Ecto neural progenitor cell (in vitro differentiated cells): ENCODE data around the gene HYOU1.
"Not testable (repeated sequence)": the region's sequence is repeated elsewhere in the genome, so short reads cannot be mapped to it uniquely, and the experiment has no call there.

Source experiments
- DNase-seq: peaks from one replicate; pipeline ENCODE4 v3.0.0-alpha.2; 2018; ENCODE audit warnings: low spot score

The HYOU1 gene

DNA sequence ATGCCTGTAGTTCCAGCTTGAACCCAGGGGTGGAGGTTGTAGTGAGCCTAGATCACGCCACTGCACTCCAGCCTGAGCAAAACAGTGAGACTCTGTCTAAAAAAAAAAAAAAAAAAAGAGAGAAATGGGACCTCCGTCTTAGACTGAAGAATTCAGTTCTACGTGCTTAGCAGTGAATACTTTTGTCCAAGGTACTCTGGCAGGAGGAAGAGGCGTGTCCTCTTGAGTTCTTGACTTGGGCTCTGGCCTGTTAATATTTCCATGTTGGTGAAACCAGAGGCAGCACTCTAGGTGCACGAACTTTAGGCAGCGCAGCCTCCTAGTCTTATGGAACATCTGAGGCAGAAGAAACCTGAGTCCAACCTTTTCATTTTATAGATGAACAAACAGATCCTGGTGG, 30.1 kb upstream of the HYOU1 start:
- no peak for DNase-seq

DNA sequence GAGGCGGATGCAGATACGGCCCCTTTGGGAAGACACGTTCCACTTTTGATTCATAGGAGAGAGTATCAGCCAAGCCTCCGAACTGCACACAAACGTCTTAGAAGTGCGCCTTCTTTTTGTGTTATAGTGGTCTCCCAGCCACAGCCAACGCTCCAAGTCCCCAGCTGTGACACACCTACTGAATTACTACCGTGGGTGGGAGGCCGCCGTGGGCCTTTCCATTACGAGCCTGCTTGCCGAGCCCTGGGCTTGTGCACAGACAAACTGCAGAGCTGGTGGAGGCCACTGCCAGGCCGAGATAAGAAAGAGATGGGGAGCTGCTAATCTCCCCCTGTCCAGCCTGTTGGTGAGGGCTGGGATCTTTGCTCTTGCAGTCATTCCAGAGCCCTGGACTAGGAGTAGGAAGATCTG, 28.4 kb upstream of the HYOU1 start:
- DNase-seq, result peak; percentile 60

DNA sequence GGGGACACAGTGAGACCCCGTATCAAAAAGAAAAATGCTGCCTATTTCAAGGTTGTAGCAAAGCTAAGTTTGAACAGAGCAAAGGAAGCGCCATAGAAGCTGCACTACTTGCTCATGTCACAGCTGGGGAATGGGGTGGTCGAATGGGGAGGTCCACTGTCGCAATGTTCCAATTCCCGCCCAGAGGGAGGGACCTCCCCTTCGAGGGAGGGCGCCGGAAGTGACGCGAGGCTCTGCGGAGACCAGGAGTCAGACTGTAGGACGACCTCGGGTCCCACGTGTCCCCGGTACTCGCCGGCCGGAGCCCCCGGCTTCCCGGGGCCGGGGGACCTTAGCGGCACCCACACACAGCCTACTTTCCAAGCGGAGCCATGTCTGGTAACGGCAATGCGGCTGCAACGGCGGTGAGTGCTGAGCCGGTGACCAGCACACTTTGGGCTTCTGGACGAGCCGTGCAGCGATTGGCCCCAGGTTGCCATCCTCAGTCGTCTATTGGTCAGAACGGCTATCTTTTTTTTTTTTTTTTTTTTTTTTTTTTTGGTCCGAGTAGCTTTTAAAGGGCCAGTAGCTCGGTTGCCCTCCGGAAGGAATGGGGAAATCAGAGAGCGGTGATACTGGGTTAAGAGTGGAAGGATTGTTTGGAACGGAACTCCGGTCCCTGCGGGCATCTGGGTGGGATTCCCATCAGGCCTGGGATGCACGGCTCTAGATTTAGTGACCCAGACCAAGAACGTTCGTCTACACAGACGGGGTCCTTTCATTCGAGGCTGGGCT, 27.8 kb upstream of the HYOU1 start, which contains the start of gene HMBS:
Gene HMBS (plus strand): TSS at position 219 of the 774 bp plus-strand sequence. CDS start 153 bp downstream, at position 372.
- peak; percentile 96 for DNase-seq

DNA sequence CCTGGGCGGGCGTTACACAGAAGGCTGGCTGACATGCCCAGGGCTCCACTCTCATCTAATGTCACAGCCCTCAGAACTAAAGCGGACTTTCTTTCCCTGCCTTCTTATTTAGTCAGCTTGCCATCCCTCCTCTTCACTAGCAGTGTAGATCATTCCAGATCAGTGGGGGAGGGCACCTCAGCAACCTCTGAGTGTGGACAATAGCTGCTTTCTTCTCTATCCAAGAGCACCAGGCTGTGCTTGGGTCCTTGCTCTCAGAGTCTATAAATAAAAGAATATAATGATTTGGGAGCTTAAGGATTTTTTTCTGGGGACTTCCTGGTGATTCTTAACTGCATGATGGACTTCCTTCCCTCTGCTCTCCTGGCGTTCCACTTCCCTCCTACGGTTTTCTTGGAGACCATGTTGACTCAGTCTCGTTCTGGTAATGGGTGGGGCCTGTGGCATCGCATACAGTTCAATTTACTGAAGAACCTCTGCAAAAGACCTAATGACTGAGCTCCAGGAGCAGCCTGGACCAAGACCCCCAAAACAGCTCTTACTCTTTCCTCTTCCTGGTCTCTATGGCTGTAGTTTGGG, 24.8 kb upstream of the HYOU1 start:
- no peak for DNase-seq

DNA sequence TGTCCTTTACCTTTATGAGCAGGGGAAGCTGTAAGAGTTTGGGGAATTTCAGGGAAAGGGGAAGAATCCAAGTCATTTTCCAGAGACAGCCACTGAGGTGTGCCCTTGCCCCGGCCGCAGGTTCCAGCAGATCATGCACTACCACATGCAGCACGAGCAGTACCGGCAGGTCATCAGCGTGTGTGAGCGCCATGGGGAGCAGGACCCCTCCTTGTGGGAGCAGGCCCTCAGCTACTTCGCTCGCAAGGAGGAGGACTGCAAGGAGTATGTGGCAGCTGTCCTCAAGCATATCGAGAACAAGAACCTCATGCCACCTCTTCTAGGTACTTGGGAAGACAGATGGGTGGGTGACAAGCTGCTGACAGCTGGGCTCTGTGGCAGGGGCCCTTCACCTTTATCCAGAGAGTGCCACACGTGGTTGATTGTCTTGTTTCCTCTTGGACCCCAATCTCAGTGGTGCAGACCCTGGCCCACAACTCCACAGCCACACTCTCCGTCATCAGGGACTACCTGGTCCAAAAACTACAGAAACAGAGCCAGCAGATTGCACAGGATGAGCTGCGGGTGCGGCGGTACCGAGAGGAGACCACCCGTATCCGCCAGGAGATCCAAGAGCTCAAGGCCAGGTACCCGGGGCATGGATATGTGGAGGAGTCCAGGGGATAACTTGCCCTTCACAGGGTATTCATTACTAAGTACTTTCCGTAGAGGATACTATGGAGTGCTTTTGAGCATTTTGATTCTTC, 21.8 kb upstream of the HYOU1 start:
- DNase-seq, result no peak

DNA sequence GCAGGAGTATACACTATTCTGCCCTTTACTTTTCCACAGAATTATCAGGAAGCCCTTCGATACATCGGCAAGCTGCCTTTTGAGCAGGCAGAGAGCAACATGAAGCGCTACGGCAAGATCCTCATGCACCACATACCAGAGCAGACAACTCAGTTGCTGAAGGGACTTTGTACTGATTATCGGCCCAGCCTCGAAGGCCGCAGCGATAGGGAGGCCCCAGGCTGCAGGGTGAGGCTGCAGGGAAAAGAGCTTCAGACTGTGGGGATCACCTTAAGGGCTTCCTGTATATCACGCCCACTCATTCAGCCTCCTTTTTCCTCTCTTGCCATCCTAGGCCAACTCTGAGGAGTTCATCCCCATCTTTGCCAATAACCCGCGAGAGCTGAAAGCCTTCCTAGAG, 20.8 kb upstream of the HYOU1 start:
- no peak for DNase-seq

DNA sequence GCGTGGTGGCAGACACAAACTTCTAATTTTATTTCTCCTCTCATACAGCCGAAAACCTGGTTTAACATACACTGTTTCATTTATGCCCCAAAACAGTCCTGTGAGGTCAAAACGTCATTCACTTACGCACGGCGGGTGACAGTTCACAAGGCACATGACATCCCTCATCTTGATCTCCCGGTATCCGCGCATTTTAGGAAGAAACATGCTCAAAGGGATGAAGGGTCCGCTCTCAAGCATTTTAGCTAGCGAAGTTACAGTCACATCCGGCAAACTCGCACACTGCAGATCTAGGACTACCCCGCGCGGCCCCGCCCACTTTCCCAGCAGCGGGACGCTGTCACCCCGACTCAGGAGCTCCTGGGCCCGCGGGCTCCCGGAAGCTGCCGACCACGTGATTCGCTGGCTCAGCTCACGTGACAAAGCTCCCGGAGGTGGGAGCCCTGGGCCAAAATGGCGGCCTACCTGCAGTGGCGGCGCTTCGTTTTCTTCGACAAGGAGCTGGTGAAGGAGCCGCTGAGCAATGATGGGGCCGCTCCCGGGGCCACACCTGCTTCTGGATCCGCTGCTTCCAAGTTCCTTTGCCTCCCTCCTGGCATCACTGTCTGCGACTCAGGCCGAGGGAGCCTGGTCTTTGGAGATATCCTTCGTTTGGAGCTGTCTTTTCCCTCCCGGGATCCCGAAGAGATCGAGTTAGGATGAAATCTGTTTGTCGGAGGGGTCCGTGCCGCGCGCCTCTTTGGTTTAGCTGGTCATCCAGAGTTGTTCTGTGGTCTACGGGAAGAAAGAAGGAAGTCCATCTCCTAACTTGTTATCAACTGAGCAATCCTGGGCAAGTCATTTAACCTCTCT, 10.6 kb upstream of the HYOU1 start, which contains the start of gene VPS11:
Gene VPS11 (plus strand): TSS at position 448 of the 852 bp plus-strand sequence. CDS start 6 bp downstream, at position 454.
- peak; percentile 98 for DNase-seq

DNA sequence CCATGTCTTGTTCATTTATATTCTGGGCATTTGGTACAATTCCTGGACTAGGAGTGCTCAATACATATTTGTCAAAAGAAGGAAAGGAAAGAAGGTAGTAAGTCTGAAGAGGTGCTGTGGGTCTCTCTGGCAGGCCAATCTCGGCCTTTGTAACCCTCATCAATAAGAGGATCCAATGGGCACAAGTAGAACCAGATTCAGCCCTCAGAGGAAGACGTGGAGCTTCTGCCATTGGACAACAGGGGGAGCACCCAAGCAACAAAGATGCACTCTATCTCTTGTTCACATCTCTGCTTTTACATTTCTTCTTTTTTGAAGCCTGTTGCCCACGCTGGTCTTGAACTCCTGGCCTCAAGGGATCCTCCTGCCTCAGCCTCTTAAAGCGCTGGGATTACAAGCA, 8.4 kb upstream of the HYOU1 start:
- no peak for DNase-seq

DNA sequence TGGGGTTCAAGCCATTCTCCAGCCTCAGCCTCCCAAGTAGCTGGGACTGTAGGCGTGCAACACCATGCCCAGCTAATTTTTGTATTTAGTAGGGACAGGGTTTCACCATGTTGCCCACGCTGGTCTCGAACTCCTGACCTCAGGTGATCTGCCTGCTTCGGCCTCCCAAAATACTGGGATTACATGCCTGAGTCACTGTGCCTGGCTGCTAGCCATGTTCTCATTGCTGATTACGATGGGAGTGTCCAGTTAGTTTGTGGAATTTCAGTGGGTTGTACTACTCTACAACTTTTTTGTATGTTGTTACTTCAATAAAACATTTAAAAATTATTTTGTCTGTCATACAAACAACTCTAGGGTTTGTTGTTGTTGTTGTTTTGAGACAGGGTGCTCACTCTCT, 5.8 kb upstream of the HYOU1 start:
- DNase-seq, result no peak

DNA sequence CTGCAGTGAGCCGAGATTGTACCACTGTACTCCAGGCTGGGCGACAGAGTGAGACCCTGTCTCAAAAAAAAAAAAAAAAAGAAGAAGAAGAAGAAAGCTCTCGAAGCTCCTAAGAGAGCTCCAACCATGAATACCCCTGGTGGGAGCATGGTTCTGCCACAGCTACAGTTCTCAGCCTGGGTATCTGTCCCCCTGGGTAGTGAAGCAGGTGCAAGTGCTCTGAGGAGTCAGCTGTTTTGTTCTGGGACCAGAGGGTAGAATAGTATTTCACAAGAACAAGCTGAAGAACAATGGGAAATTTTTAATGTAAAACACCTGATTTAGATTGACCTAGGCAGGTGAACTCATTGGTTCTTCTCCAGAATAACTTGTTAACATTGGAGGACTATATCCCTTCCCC, 4.3 kb upstream of the HYOU1 start:
- DNase-seq, result no peak

DNA sequence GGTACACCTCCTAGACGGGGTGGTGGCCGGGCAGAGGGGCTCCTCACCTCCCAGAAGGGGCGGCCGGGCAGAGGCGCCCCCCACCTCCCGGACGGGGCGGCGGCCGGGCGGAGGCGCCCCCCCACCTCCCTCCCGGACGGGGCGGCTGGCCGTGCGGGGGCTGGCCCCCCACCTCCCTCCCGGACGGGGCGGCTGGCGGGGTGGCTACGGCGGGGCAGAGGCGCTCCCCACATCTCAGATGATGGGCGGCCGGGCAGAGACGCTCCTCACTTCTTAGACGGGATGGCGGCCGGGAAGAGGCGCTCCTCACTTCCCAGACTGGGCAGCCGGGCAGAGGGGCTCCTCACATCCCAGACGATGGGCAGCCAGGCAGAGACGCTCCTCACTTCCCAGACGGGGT, 2.1 kb upstream of the HYOU1 start:
- DNase-seq, result not testable (repeated sequence)

DNA sequence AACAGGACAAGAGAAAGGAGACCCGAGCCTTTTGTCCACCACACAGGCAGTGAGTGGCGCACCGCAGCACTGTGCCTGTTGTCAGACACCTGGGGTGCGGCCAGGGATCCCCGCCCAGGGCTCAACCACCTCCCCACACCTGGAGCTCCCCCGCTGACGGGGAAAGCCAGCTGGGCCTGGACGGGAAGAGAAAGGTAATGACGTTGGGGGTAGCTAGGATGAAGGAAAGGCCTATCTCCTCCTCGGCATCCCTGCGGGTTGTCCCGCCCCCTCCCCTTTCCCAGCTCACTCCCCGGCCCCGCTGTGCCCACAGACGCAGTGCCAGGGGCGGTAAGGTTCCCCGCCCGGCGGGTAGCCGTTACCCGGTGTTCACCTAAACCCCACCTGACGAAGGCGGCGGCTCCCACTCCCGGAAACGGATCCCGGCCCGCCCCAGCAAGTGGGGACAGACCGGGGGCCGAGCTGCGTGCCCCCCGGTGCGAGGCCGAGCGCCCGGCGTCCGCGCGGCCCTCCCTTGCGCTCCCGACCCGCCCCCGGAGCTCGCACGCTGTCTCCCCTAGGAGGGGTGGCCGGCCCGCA, 495 bp downstream of the HYOU1 start:
- DNase-seq, result no peak

DNA sequence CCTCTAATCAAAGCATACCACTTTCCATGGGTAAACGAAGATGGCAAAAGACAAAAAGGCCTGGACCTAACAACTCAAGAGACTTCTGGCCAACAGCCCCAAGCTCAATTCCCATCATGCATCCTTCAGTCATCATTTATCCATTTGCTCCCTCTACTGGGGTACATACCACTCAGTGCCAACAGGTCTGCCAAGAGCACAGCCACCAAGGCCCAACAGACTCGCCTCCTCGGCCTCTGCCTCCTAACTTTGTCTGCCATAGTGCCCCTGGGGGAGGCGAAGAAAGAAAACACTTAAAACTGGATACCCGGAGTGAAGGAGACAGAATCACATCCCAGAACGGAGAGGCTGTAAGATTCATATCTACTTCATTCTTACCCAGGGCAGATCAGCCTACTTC, 1.1 kb downstream of the HYOU1 start:
- DNase-seq, result no peak

DNA sequence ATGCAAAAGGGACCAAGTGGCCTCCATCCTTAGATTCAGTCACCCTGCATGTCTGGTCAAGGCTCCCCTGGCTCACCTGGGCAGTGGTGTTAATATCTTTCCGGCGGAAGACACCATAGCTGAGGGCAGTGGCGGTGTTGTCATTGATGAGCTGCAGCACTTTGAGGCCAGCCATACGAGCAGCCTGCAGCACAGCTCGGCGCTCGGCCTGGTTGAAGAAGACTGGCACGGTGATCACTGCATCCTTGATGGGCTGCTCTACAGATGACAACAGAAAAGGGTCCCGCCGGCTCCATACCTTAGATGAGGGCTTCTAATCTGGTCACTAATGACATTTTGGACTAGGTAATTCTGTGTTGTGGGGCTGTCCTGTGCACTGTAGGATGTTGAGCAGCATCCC, 2.6 kb downstream of the HYOU1 start:
- DNase-seq, result no peak

DNA sequence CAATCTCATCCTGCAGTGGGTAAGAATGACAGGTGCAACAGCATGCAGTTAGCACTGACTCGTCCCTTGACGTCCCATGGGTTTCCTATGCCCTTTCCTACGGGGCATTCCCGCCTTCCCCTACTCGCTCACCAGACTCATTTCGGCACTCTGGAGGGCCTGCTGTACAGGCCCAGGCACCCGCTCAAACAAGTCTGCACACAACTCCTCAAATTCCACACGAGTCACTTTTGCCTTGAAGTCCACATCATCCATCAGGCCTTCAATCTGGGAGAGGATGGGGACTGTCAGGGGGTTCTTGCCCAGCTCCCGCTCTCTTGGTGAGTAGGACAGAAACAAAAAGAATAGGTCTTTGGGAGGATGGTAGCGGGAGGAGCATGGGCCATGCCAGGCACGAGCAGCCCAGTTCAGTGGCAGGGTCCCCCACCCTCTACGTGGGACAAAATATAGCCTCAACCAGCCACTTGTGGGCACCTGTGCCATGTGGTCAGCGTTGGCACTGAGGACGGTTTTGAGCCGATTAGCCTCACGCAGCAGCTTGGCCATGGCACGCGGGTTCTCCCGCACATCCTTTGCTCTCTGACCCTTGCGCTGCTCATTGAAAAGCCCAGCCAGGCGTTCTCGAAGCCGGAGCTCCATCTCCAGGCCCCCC, 4.7 kb downstream of the HYOU1 start:
- DNase-seq, result no peak

DNA sequence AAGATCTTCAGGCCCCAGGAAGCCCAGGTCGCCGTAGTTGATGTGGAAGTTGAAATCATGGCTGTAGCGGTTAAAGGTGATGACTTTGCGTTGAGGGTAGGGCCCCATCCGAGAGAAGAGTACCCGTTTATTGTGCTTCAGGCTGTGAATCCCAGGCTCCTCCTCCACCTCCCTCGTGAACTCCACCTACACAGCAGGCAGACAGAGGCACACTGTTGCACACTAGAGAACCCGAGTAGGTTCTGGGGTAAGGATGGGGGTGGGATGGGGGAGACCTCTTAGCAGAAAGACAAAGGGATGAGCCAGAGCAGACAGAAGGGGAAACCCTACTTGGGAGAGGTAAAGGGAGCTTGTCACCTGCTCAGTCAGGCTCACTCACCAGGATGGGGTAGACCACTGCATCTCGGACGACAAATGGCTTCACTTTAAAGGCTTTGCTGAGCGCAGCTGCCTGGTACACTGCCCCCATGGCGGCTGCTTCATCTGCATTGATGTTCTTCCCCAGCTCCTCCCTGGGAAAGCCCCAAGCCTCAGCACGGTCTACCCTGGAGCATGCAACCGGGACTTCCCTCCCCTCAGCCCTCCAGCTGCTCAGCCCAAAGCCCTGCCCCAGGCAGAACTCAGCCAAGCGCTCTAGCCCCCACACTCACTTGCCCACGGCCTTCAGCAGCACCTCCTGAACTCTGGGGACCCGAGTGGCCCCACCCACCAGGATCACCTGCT, 5.4 kb downstream of the HYOU1 start:
- no peak for DNase-seq

DNA sequence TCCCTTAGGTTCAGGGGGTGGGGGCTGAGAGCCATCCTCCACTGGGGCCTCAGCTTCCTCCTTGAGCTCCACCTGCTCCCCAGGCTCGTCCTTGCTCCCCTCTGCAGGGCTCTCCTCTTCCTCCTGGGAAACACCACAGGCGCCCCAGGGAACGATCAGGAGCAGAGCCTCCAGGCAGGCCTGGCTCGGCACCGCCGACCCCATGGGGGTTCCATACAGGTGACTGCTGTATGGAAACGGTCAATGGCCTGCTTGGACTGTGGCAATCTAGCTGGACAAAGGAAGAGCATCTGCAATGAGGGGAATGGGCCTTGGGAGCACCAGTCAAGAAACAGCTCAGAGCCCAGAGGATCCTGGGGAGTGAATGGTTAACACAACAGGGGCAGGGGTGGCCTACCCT, 7.9 kb downstream of the HYOU1 start:
- DNase-seq, result no peak

DNA sequence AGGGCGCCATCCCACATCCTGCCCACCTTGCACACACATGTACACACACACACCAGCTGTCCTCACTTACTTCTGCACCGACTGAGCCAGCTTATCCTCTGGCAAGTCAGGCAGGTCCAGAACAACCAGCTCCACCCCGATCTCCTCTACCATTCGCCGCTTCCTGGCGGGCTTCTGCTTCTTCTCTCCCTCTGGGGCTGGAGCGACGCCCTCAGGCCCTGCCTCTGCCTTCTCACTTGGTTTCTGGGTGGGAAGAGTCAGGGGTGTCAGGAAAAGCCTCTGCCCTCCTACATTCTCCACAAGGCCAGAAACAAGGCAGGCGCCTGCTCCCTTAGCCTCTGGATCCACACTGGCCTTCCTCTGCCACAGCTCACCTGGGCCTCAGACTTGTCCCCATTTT, 8.4 kb downstream of the HYOU1 start:
- no peak for DNase-seq

DNA sequence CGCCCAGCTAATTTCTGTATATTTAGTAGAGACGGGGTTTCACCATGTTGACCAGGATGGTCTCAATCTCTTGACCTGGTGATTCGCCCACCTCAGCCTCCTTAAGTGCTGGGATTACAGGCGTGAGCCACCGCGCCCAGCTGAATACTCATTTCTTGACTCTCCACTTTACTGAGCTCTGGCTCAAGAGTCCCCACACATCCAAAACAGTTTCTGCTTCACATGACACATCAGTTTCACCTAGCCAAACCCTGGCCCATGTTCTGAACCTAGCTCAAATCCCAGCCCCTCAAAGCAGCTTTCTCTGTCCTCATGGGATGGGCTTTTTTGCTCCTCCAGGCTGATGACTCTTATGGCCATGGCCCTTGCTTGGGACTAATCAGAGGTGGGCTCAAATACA, 9.8 kb downstream of the HYOU1 start:
- DNase-seq, result no peak

DNA sequence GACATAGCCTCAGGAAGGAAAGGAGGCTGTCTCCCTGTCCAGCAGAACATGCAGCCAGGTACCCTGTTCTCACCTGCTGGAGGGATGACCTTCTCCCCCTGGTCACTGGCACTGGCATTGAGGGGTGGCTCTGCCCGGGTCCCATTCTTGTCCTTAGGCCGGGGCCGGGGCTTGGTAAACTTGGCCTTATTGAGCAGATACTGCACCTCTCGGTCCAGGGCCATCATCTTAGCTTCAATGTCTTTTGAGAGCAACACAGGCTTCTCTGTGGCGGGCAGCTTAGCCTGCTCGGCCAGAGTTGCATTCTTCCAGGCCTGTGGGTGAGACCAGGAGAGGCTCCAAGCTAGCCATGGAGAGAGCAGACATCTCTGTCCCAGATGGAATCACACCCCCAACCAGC, 10.5 kb downstream of the HYOU1 start:
- no peak for DNase-seq

DNA sequence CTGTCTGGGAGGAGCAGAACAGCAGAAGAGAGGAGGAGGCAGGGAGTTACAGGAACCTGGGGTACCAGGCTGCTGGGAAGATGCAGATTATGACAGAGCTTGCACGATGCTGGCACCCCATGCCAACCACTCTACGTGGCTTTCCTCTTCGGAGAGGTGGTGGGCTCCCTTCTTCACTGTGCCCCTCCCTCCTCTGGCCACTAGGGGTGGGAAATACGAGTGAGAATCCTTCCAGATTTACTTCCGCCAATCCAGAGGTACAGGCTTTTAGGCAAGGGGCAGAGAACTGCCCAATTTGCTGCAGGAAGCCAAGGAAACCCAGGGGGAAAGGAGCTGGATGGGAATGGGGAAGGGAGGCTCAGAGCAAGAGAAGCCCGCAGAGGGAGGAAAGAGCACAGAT, 12.3 kb downstream of the HYOU1 start:
- DNase-seq, result no peak
